Stimulated activated naive CD8-positive, alpha-beta T cell treated with anti-CD3 and anti-CD28 coated beads, Interleukin-15, Interleukin-2, amounts not matched to agents 100 ng/mL and 50 ng/mL, for 24 hours (primary cell): ENCODE measurements around the gene IGFBP3.

ENCODE experiments used
- H3K27ac Mint-ChIP-seq: one replicate; pipeline ENCODE4 v1.8.0; 2021; ENCODE audit warnings: mild to moderate bottlenecking, mixed read lengths
- H3K27me3 Mint-ChIP-seq: one replicate; pipeline ENCODE4 v1.8.0; 2021; ENCODE audit warnings: mixed read lengths
- H3K36me3 Mint-ChIP-seq: one replicate; pipeline ENCODE4 v1.8.0; 2021; ENCODE audit warnings: low read depth, mixed read lengths
- H3K4me1 Mint-ChIP-seq: one replicate; pipeline ENCODE4 v1.8.0; 2021; ENCODE audit warnings: low read depth, mixed read lengths
- H3K4me3 Mint-ChIP-seq: one replicate; pipeline ENCODE4 v1.8.0; 2021; ENCODE audit warnings: mild to moderate bottlenecking, mixed read lengths
- H3K9me3 Mint-ChIP-seq: one replicate; pipeline ENCODE4 v1.8.0; 2021; ENCODE audit warnings: mixed read lengths

The IGFBP3 gene

GRCh38 chr7:45938626-45939302 is 17.7 kb upstream of the IGFBP3 start:
- Mint-ChIP-seq H3K27me3 (peaks cover 12% of the 10 kb centered on the region), H3K27ac (no peak overlapping the region), H3K4me3 (no peak overlapping the region), H3K9me3 (peaks cover 5% of the 10 kb centered on the region), H3K36me3 (no peaks in the 10 kb centered on the region), H3K4me1 (peaks cover 17% of the 10 kb centered on the region)

- no peak overlapping the region for H3K27ac Mint-ChIP-seq
- H3K36me3 Mint-ChIP-seq: no peaks in the 10 kb centered on the region
- peaks cover 17% of the 10 kb centered on the region for H3K4me1 Mint-ChIP-seq
- peaks cover 18% of the 10 kb centered on the region for H3K27me3 Mint-ChIP-seq
- peaks cover 5% of the 10 kb centered on the region for H3K9me3 Mint-ChIP-seq
- no peak overlapping the region for H3K4me3 Mint-ChIP-seq
Measured at GRCh38 chr7:45937862-45938261, 16.8 kb upstream of the IGFBP3 start.

GRCh38 chr7:45937301-45937700 is 16.2 kb upstream of the IGFBP3 start:
- Mint-ChIP-seq H3K27me3 (peaks cover 18% of the 10 kb centered on the region), H3K4me3 (no peak overlapping the region), H3K27ac (no peak overlapping the region), H3K36me3 (no peaks in the 10 kb centered on the region), H3K9me3 (peaks cover 5% of the 10 kb centered on the region), H3K4me1 (peaks cover 17% of the 10 kb centered on the region)

- Mint-ChIP-seq H3K4me1 (no peaks in the 10 kb centered on the region), H3K4me3 (no peak overlapping the region), H3K9me3 (no peaks in the 10 kb centered on the region), H3K27me3 (peaks cover 13% of the 10 kb centered on the region), H3K27ac (no peak overlapping the region), H3K36me3 (no peaks in the 10 kb centered on the region)
Measured at GRCh38 chr7:45930967-45931366, 9.9 kb upstream of the IGFBP3 start.

GRCh38 chr7:45927721-45928120 is 6.6 kb upstream of the IGFBP3 start:
- Mint-ChIP-seq H3K36me3 (no peaks in the 10 kb centered on the region), H3K4me3 (no peak overlapping the region), H3K4me1 (peaks cover 7% of the 10 kb centered on the region), H3K27me3 (peaks cover 22% of the 10 kb centered on the region), H3K9me3 (no peaks in the 10 kb centered on the region), H3K27ac (no peak overlapping the region)

GRCh38 chr7:45924283-45924682 is 3.2 kb upstream of the IGFBP3 start:
- Mint-ChIP-seq H3K27me3 (peaks cover 47% of the 10 kb centered on the region), H3K27ac (no peak overlapping the region), H3K4me1 (peaks cover 24% of the 10 kb centered on the region)

GRCh38 chr7:45923818-45924217 is 2.7 kb upstream of the IGFBP3 start:
- peaks cover 24% of the 10 kb centered on the region for H3K4me1 Mint-ChIP-seq
- no peaks in the 10 kb centered on the region for H3K9me3 Mint-ChIP-seq
- H3K4me3 Mint-ChIP-seq: no peak overlapping the region
- no peaks in the 10 kb centered on the region for H3K36me3 Mint-ChIP-seq
- H3K27ac Mint-ChIP-seq: no peak overlapping the region
- H3K27me3 Mint-ChIP-seq: peaks cover 51% of the 10 kb centered on the region

More at GRCh38 chr7:45924283-45924682, 3.2 kb upstream of the IGFBP3 start:
- Mint-ChIP-seq H3K36me3 (no peaks in the 10 kb centered on the region), H3K9me3 (no peaks in the 10 kb centered on the region), H3K4me3 (no peak overlapping the region)

GRCh38 chr7:45923290-45923689 is 2.2 kb upstream of the IGFBP3 start:
- Mint-ChIP-seq H3K27me3 (peaks cover 55% of the 10 kb centered on the region), H3K4me1 (peaks cover 24% of the 10 kb centered on the region), H3K27ac (no peak overlapping the region), H3K9me3 (no peaks in the 10 kb centered on the region), H3K4me3 (peak overlapping the region; percentile 53), H3K36me3 (no peaks in the 10 kb centered on the region)

GRCh38 chr7:45922810-45923209 is 1.7 kb upstream of the IGFBP3 start:
- Mint-ChIP-seq H3K27ac (no peak overlapping the region), H3K4me1 (peaks cover 24% of the 10 kb centered on the region), H3K9me3 (no peaks in the 10 kb centered on the region), H3K4me3 (peak overlapping the region; percentile 53), H3K27me3 (peaks cover 60% of the 10 kb centered on the region), H3K36me3 (no peaks in the 10 kb centered on the region)

- peaks cover 66% of the 10 kb centered on the region for H3K27me3 Mint-ChIP-seq
- no peak overlapping the region for H3K27ac Mint-ChIP-seq
- H3K36me3 Mint-ChIP-seq: no peaks in the 10 kb centered on the region
- H3K9me3 Mint-ChIP-seq: no peaks in the 10 kb centered on the region
- H3K4me3 Mint-ChIP-seq: peak overlapping the region; percentile 35
- H3K4me1 Mint-ChIP-seq: peaks cover 24% of the 10 kb centered on the region
Measured at GRCh38 chr7:45921699-45922519, 837 bp upstream of the IGFBP3 start.

- Mint-ChIP-seq H3K4me3 (no peak overlapping the region), H3K27ac (no peak overlapping the region)
Measured at GRCh38 chr7:45921381-45921698, 268 bp upstream of the IGFBP3 start.

GRCh38 chr7:45919993-45920459 is 1.0 kb downstream of the IGFBP3 start:
- H3K4me3 Mint-ChIP-seq: peak overlapping the region; percentile 32

More at GRCh38 chr7:45921381-45921698, 268 bp upstream of the IGFBP3 start:
- Mint-ChIP-seq H3K27me3 (peaks cover 66% of the 10 kb centered on the region), H3K36me3 (no peaks in the 10 kb centered on the region), H3K4me1 (peaks cover 24% of the 10 kb centered on the region), H3K9me3 (no peaks in the 10 kb centered on the region)

GRCh38 chr7:45919231-45919784 is 1.8 kb downstream of the IGFBP3 start:
- no peaks in the 10 kb centered on the region for H3K9me3 Mint-ChIP-seq
- H3K36me3 Mint-ChIP-seq: no peaks in the 10 kb centered on the region
- H3K4me3 Mint-ChIP-seq: no peak overlapping the region
- H3K27ac Mint-ChIP-seq: no peak overlapping the region
- H3K4me1 Mint-ChIP-seq: peaks cover 24% of the 10 kb centered on the region
- H3K27me3 Mint-ChIP-seq: peaks cover 59% of the 10 kb centered on the region

More at GRCh38 chr7:45919993-45920459, 1.0 kb downstream of the IGFBP3 start:
- no peak overlapping the region for H3K27ac Mint-ChIP-seq
- no peaks in the 10 kb centered on the region for H3K9me3 Mint-ChIP-seq
- H3K27me3 Mint-ChIP-seq: peaks cover 63% of the 10 kb centered on the region
- no peaks in the 10 kb centered on the region for H3K36me3 Mint-ChIP-seq
- H3K4me1 Mint-ChIP-seq: peaks cover 24% of the 10 kb centered on the region

GRCh38 chr7:45918556-45918955 is 2.5 kb downstream of the IGFBP3 start:
- H3K27ac Mint-ChIP-seq: no peak overlapping the region
- H3K36me3 Mint-ChIP-seq: no peaks in the 10 kb centered on the region
- H3K4me1 Mint-ChIP-seq: peaks cover 24% of the 10 kb centered on the region
- no peaks in the 10 kb centered on the region for H3K9me3 Mint-ChIP-seq
- H3K4me3 Mint-ChIP-seq: no peak overlapping the region
- H3K27me3 Mint-ChIP-seq: peaks cover 52% of the 10 kb centered on the region

- Mint-ChIP-seq H3K27ac (no peak overlapping the region), H3K4me3 (no peak overlapping the region), H3K9me3 (no peaks in the 10 kb centered on the region), H3K4me1 (peaks cover 16% of the 10 kb centered on the region), H3K27me3 (peaks cover 44% of the 10 kb centered on the region), H3K36me3 (no peaks in the 10 kb centered on the region)
Measured at GRCh38 chr7:45917658-45918057, 3.4 kb downstream of the IGFBP3 start.
